Measurements from ENCODE around the gene UBE2R2.
A peak's percentile ranks its signal among the peaks of the same experiment; 100 is the strongest.

Gene UBE2R2

DNA sequence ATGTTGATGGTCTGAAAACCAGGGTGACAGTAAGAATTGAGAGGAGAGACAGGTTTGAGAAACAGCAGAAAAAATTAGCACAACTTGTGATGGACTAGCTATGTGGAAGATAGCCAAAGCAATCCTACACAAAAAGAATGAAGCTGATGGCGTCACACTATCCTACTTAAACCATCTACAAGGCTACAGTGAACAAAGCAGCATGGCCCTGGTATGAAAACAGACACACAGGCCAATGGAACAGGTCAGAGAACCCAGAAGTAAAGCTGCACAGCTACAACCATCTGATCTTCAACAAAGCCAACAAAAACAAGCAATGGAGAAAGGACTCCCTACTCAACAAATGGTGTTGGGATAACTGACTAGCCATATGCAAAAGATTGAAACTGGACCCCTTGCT lies 7.5 kb upstream of the UBE2R2 start:
- Histone ChIP-seq H4K8ac (ENCODE audit: low read length) (no peak overlapping the region), H3K4ac (ENCODE audit: low read depth in 1 of 2, low read length in 2 of 2) (no peak overlapping the region), H4K91ac (ENCODE audit: low read length) (no peak overlapping the region), H3K27ac (ENCODE audit: low read length, poor library complexity, severe bottlenecking) (no peak overlapping the region), H3K9me3 (ENCODE audit: control insufficient read depth, low read length) (no peaks in the 10 kb centered on the region), H2BK12ac (ENCODE audit: low read length in 2 of 2) (no peak overlapping the region), H3K9ac (ENCODE audit: low read length) (no peak overlapping the region), H3K14ac (ENCODE audit: low read length in 2 of 2) (no peak overlapping the region), H3K36me3 (ENCODE audit: control insufficient read depth in 1 of 2, insufficient read depth in 2 of 2, low read depth in 1 of 2, low read length in 2 of 2) (no peaks in the 10 kb centered on the region), H2BK15ac (ENCODE audit: low read depth, poor library complexity, severe bottlenecking) (no peak overlapping the region), H3K4me2 (ENCODE audit: low read length, poor library complexity, severe bottlenecking) (no peak overlapping the region), H2BK5ac (ENCODE audit: low read depth, low read length, poor library complexity, severe bottlenecking) (no peak overlapping the region), H2AK5ac (ENCODE audit: low read length, severe bottlenecking) (no peak overlapping the region), H2AFZ (ENCODE audit: low read depth, low read length) (no peak overlapping the region), H3K18ac (ENCODE audit: low read depth in 1 of 2, low read length in 2 of 2) (no peak overlapping the region), H3K23ac (ENCODE audit: low read length in 2 of 2) (no peak overlapping the region), H3K4me3 (ENCODE audit: insufficient read depth in 1 of 2, low read depth in 1 of 2, low read length in 2 of 2) (no peak overlapping the region), H3K79me1 (replicated peaks; ENCODE audit: low read length, poor library complexity, severe bottlenecking) (no peaks in the 10 kb centered on the region), H3K27me3 (ENCODE audit: control insufficient read depth in 1 of 2, insufficient read depth in 1 of 2, low read length in 2 of 2) (no peaks in the 10 kb centered on the region), H2BK120ac (ENCODE audit: low read depth, low read length) (no peak overlapping the region), H3K4me1 (ENCODE audit: control insufficient read depth, insufficient read depth, low read depth, low read length) (peaks cover 4% of the 10 kb centered on the region)
- DNase-seq, result no peak
- WGBS, result 93% methylated on average over 1 of the region's 1 CpG

DNA sequence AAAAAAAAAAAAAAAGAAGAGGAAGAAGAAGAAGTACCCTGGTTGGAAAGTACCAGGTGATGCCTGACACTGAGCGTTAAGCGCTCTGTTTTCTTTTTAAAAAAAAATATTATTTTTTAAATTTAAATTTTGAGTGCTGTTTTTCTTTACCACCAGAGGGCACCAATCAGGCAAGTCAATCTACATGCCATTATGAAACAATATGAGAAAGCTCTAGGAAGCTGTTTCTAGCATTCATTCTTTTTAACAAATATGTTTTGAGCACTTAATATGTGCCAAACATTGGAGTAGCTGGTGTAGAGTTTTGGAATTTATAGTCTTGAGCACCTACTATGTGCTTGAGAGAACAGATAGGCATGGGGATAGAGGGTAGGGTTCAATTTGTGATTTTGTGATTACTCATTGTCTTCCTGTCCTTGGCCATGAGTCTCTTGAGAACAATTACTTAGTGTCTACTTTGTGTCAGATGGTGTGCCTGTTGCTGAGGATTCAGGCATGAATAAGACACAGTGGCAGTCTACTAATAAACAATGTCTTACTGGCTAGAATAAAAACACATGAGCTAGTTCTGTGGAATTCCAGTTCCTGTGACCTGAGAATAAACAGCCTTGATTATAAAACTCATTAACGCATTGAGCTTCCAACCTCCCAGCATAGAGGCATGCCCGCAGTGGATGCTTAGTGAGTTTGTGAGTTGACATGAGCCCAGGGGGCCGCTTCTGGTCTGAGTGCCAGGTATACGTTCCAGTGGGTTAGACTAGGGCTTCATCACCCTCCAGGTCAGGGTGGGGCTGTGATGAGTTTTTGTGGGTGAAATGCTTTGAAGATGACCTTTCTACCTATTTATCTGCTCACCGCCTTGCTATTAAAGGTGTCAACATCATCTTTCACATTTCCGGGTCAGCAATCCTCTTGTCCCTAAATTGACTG lies 3.0 kb upstream of the UBE2R2 start:
- H3K4me1 ChIP-seq (ENCODE audit: control insufficient read depth, insufficient read depth, low read depth, low read length), result peaks cover 9% of the 10 kb centered on the region
- no peak overlapping the region for H3K23ac ChIP-seq (ENCODE audit: low read length in 2 of 2)
- no peaks in the 10 kb centered on the region for H3K9me3 ChIP-seq (ENCODE audit: control insufficient read depth, low read length)
- no peaks in the 10 kb centered on the region for H3K36me3 ChIP-seq (ENCODE audit: control insufficient read depth in 1 of 2, insufficient read depth in 2 of 2, low read depth in 1 of 2, low read length in 2 of 2)
- no peak overlapping the region for H2BK15ac ChIP-seq (ENCODE audit: low read depth, poor library complexity, severe bottlenecking)
- H2AFZ ChIP-seq (ENCODE audit: low read depth, low read length), result no peak overlapping the region
- no peak overlapping the region for H3K4me2 ChIP-seq (ENCODE audit: low read length, poor library complexity, severe bottlenecking)
- 34% methylated on average over 4 of the region's 8 CpGs for WGBS
- H3K4ac ChIP-seq (ENCODE audit: low read depth in 1 of 2, low read length in 2 of 2), result no peak overlapping the region
- peak overlapping the region; percentile 12 for H3K27ac ChIP-seq (ENCODE audit: low read length, poor library complexity, severe bottlenecking)
- no peak overlapping the region for H2AK5ac ChIP-seq (ENCODE audit: low read length, severe bottlenecking)
- peak overlapping the region in 1 of 2 experiments; percentile 34 for H2BK12ac ChIP-seq (ENCODE audit: low read length in 2 of 2)
- H4K8ac ChIP-seq (ENCODE audit: low read length), result no peak overlapping the region
- no peak overlapping the region for H3K4me3 ChIP-seq (ENCODE audit: insufficient read depth in 1 of 2, low read depth in 1 of 2, low read length in 2 of 2)
- DNase-seq, result peak; percentile 89
- H3K27me3 ChIP-seq (ENCODE audit: control insufficient read depth in 1 of 2, insufficient read depth in 1 of 2, low read length in 2 of 2), result no peaks in the 10 kb centered on the region
- H3K79me1 ChIP-seq (replicated peaks; ENCODE audit: low read length, poor library complexity, severe bottlenecking), result peaks cover 1% of the 10 kb centered on the region
- H2BK5ac ChIP-seq (ENCODE audit: low read depth, low read length, poor library complexity, severe bottlenecking), result no peak overlapping the region
- H3K18ac ChIP-seq (ENCODE audit: low read depth in 1 of 2, low read length in 2 of 2), result no peak overlapping the region
- H3K9ac ChIP-seq (ENCODE audit: low read length), result peak overlapping the region; percentile 36
- peak overlapping the region; percentile 14 for H4K91ac ChIP-seq (ENCODE audit: low read length)
- no peak overlapping the region for H2BK120ac ChIP-seq (ENCODE audit: low read depth, low read length)
- no peak overlapping the region for H3K14ac ChIP-seq (ENCODE audit: low read length in 2 of 2)

DNA sequence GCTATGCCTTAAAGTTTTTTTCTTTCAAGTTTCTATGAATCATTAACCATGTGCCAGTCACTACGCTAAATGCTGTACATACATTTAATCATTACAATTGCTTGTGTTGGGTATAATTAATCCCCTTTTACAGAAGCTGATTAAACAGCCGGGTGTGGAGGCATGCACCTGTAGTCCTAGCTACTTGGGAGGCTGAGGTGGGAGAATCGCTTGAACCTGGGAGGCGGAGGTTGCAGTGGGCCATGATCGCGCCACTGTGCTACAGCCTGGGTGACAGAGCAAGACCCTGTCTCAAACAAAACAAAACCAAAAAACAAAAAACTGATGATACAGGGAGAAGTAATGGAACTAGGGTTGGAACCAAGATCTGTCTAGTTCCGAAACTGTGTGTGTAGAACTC lies 1.2 kb upstream of the UBE2R2 start:
- Histone ChIP-seq H3K4ac (ENCODE audit: low read depth in 1 of 2, low read length in 2 of 2) (peak overlapping the region; percentile 46 to 95), H3K27ac (ENCODE audit: low read length, poor library complexity, severe bottlenecking) (peak overlapping the region; percentile 79), H3K14ac (ENCODE audit: low read length in 2 of 2) (no peak overlapping the region), H3K18ac (ENCODE audit: low read depth in 1 of 2, low read length in 2 of 2) (peak overlapping the region in 1 of 2 experiments; percentile 78), H3K9ac (ENCODE audit: low read length) (peak overlapping the region; percentile 97), H3K23ac (ENCODE audit: low read length in 2 of 2) (no peak overlapping the region), H3K4me2 (ENCODE audit: low read length, poor library complexity, severe bottlenecking) (no peak overlapping the region), H2BK120ac (ENCODE audit: low read depth, low read length) (peak overlapping the region; percentile 71), H3K9me3 (ENCODE audit: control insufficient read depth, low read length) (no peaks in the 10 kb centered on the region), H2AFZ (ENCODE audit: low read depth, low read length) (no peak overlapping the region), H3K79me1 (replicated peaks; ENCODE audit: low read length, poor library complexity, severe bottlenecking) (peaks cover 1% of the 10 kb centered on the region), H3K4me1 (ENCODE audit: control insufficient read depth, insufficient read depth, low read depth, low read length) (peaks cover 12% of the 10 kb centered on the region), H2BK12ac (ENCODE audit: low read length in 2 of 2) (peak overlapping the region; percentile 6 to 61), H3K27me3 (ENCODE audit: control insufficient read depth in 1 of 2, insufficient read depth in 1 of 2, low read length in 2 of 2) (no peaks in the 10 kb centered on the region), H4K91ac (ENCODE audit: low read length) (no peak overlapping the region), H3K36me3 (ENCODE audit: control insufficient read depth in 1 of 2, insufficient read depth in 2 of 2, low read depth in 1 of 2, low read length in 2 of 2) (no peaks in the 10 kb centered on the region), H2BK15ac (ENCODE audit: low read depth, poor library complexity, severe bottlenecking) (no peak overlapping the region), H2BK5ac (ENCODE audit: low read depth, low read length, poor library complexity, severe bottlenecking) (no peak overlapping the region), H4K8ac (ENCODE audit: low read length) (no peak overlapping the region), H2AK5ac (ENCODE audit: low read length, severe bottlenecking) (peak overlapping the region; percentile 68), H3K4me3 (ENCODE audit: insufficient read depth in 1 of 2, low read depth in 1 of 2, low read length in 2 of 2) (peak overlapping the region in 1 of 2 experiments; percentile 82)
- whole genome bisulfite sequencing, result 96% methylated on average over 3 of the region's 7 CpGs
- no peak for DNase-seq

- H2BK12ac ChIP-seq (ENCODE audit: low read length in 2 of 2), result peak overlapping the region in 1 of 2 experiments; percentile 63
- peak overlapping the region; percentile 96 for H2AK5ac ChIP-seq (ENCODE audit: low read length, severe bottlenecking)
- H2BK15ac ChIP-seq (ENCODE audit: low read depth, poor library complexity, severe bottlenecking), result peak overlapping the region; percentile 97
- H3K18ac ChIP-seq (ENCODE audit: low read depth in 1 of 2, low read length in 2 of 2), result peak overlapping the region; percentile 98 to 100
- H3K9me3 ChIP-seq (ENCODE audit: control insufficient read depth, low read length), result no peaks in the 10 kb centered on the region
- no peaks in the 10 kb centered on the region for H3K27me3 ChIP-seq (ENCODE audit: control insufficient read depth in 1 of 2, insufficient read depth in 1 of 2, low read length in 2 of 2)
- peak overlapping the region; percentile 94 to 97 for H3K14ac ChIP-seq (ENCODE audit: low read length in 2 of 2)
- peak overlapping the region; percentile 93 to 99 for H3K4me3 ChIP-seq (ENCODE audit: insufficient read depth in 1 of 2, low read depth in 1 of 2, low read length in 2 of 2)
- peak overlapping the region; percentile 67 for H4K8ac ChIP-seq (ENCODE audit: low read length)
- H3K9ac ChIP-seq (ENCODE audit: low read length), result peak overlapping the region; percentile 99
- WGBS, result 1% methylated on average over 43 of the region's 81 CpGs
- peak; percentile 89 for DNase-seq
- H3K4me1 ChIP-seq (ENCODE audit: control insufficient read depth, insufficient read depth, low read depth, low read length), result peaks cover 12% of the 10 kb centered on the region
- H3K4ac ChIP-seq (ENCODE audit: low read depth in 1 of 2, low read length in 2 of 2), result peak overlapping the region; percentile 94 to 100
- peak overlapping the region; percentile 61 for H3K4me2 ChIP-seq (ENCODE audit: low read length, poor library complexity, severe bottlenecking)
- H2BK120ac ChIP-seq (ENCODE audit: low read depth, low read length), result peak overlapping the region; percentile 99
- peak overlapping the region; percentile 98 for H2BK5ac ChIP-seq (ENCODE audit: low read depth, low read length, poor library complexity, severe bottlenecking)
- peak overlapping the region; percentile 97 for H3K27ac ChIP-seq (ENCODE audit: low read length, poor library complexity, severe bottlenecking)
- H3K36me3 ChIP-seq (ENCODE audit: control insufficient read depth in 1 of 2, insufficient read depth in 2 of 2, low read depth in 1 of 2, low read length in 2 of 2), result no peaks in the 10 kb centered on the region
- peak overlapping the region; percentile 61 for H2AFZ ChIP-seq (ENCODE audit: low read depth, low read length)
- H3K79me1 ChIP-seq (replicated peaks; ENCODE audit: low read length, poor library complexity, severe bottlenecking), result peaks cover 1% of the 10 kb centered on the region
- peak overlapping the region; percentile 87 for H4K91ac ChIP-seq (ENCODE audit: low read length)
- H3K23ac ChIP-seq (ENCODE audit: low read length in 2 of 2), result peak overlapping the region in 1 of 2 experiments; percentile 96
These were observed 587 bp downstream of the UBE2R2 start for GRCh38 chr9:33817327-33818166.
